HG03103 (cell line): ENCODE results near the gene UGT1A10.
"Not testable (repeated sequence)": the region's sequence is repeated elsewhere in the genome, so short reads cannot be mapped to it uniquely, and the experiment has no call there.

Source experiments
- ATAC-seq: cut with Tn5 transposase; IDR thresholded peaks from one replicate; pipeline ENCODE4 v1.9.1; 2021; ENCODE audit warnings: low read depth; ENCODE audit not compliant: unreplicated experiment

UGT1A10 gene

DNA sequence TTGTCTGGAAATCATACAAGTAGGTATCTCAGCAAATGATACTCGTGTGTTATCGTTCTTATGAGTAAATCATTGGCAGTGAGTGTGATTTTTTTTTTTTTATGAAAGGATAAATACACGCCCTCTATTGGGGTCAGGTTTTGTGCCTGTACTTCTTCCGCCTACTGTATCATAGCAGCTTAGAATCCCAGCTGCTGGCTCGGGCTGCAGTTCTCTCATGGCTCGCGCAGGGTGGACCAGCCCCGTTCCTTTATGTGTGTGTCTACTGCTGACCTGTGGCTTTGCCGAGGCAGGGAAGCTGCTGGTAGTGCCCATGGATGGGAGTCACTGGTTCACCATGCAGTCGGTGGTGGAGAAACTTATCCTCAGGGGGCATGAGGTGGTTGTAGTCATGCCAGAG is at the start of gene UGT1A10:
UGT1A10 (plus strand) TSS at position 143 of the 400 bp plus-strand sequence; CDS start at position 218, 75 bp downstream.
- not testable (repeated sequence) for ATAC-seq

DNA sequence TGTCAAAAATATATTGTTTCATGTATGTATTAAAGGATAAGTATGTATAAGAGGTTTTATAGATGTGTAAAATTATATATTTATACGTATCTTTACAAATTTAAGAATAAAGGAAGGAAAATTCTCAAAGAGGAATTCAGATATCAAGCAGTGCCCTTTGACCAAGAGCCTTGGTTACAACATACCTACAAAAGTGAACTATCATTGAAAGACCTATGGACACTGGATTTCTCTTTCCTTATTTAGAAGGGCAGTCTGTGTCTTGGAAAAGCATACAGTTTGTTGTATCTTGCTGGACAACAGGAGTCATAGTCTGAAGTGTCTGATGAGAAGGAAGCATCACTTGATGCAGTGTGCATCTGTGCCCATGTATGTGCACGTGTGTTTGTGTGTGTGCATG is 47.8 kb upstream of the UGT1A10 start:
- ATAC-seq: no peak

GRCh38 chr2:233592706-233593105 is 43.5 kb upstream of the UGT1A10 start:
- ATAC-seq: not testable (repeated sequence)

GRCh38 chr2:233593201-233593600 is 43.0 kb upstream of the UGT1A10 start:
- no peak for ATAC-seq

- no peak for ATAC-seq
Observed at GRCh38 chr2:233597522-233597921, 38.7 kb upstream of the UGT1A10 start.

DNA sequence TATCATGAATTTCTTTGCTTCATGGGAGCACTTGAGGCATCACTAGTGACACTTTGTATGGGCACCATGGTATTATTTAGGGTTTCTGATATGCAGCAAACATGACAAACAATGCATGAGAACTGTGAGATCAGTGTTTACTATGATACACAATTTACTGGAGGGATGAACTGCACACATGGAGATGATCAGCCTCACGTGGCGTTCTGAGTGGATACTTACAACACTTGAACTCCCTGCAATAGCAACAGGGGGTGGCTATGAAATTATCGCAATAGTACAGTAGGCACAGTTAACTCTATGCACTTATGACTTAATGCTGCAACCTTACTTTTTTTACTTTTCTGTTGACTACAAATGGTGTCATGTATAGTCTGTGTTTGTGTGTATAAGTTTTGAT is 37.3 kb upstream of the UGT1A10 start:
- no peak for ATAC-seq

- no peak for ATAC-seq
Observed at GRCh38 chr2:233600386-233600785, 35.9 kb upstream of the UGT1A10 start.

DNA sequence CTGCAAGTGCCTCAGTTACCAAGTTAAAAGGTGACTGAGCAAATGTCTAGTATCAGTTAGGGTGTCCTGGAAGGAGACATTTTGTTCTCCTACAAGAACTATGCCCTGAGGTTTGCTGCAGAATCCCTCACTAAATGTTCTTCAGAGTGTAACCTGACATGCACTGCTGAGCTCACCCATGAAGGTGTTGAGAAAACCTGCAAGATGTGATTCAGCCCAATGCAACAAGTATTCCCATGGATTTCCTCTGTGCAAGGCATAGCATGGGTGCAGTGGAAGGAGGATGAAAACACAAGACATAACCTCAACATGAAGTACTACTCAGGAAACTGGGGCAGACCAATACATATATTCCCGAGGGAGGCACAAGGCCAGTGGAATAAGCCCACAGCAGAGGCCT is 34.2 kb upstream of the UGT1A10 start:
- ATAC-seq: no peak

DNA sequence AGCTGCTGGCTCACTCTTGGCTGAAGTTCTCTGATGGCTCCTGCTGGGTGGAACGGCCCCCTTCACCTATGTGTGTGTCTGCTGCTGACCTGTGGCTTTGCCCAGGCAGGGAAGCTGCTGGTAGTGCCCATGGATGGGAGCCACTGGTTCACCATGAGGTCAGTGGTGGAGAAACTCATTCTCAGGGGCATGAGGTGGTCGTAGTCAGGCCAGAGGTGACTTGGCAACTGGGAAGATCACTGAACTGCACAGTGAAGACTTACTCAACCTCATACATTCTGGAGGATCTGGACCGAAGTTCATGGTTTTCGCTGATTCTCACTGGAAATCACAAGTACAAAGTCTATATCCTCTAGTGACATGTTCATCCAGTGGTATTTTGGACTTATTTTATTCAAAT is 32.7 kb upstream of the UGT1A10 start:
- ATAC-seq: no peak

DNA sequence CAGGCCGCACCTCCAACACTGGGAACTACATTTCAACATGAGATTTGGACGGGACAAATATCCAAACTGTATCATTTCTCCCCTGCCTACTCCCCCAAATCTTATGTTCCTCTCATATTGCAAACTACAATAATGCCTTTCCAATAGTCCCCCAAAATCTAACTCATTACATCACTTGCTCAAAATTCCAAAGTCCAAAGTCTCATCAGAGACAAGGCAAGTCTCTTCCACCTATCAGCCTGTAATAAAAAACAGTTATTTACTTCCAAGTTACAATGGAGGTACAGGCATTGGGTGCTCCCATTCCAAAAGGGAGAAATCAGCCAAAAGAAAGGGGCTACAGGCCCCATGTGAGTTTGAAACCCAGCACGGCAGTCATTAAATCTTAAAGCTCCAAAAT is 31.4 kb upstream of the UGT1A10 start:
- ATAC-seq: no peak

GRCh38 chr2:233605680-233606079 is 30.6 kb upstream of the UGT1A10 start:
- no peak for ATAC-seq

- ATAC-seq: no peak
Observed at GRCh38 chr2:233611284-233611683, 25.0 kb upstream of the UGT1A10 start.

DNA sequence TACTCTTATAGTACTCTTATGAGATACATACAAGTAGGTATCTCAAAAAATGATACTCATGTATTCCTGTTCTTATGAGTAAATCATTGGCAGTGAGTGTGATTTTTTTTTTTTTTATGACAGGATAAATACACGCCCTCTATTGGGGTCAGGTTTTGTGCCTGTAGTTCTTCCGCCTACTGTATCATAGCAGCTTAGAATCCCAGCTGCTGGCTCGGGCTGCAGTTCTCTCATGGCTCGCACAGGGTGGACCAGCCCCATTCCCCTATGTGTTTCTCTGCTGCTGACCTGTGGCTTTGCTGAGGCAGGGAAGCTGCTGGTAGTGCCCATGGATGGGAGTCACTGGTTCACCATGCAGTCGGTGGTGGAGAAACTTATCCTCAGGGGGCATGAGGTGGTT is 18.8 kb upstream of the UGT1A10 start, which contains the start of gene UGT1A8:
UGT1A8 (plus strand) TSS at position 158 of the 400 bp plus-strand sequence; CDS start at position 233, 75 bp downstream.
- not testable (repeated sequence) for ATAC-seq

DNA sequence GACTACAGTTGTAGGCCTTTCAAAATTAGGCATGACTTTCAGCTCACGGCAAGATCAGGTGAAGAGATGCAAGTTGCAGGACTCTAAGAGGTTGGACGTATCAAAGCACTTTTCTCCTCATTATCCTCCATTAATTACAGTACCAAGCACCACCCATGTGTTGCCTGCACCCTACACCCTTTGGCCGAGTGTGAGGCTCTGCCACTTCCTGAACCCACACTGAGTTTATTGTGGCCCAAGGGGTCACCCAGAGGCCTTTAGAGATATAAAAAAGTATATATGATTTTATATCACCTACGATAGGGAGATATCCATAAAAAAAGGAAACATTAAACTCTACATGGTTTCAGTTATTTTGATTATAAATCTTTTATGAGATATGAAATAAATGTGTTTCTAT is 16.0 kb upstream of the UGT1A10 start:
- no peak for ATAC-seq

DNA sequence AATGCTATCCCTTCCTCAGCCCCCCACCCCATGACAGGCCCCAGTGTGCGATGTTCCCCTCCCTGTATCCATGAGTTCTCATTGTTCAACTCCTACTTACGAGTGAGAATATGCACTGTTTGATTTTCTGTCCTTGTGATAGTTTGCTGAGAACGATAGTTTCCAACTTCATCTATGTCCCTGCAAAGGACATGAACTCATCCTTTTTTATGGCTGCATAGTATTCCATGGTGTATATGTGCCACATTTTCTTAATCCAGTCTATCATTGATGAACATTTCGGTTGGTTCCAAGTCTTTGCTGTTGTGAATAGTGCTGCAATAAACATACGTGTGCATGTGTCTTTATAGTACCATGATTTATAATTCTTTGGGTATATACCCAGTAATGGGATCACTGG is 14.4 kb upstream of the UGT1A10 start:
- ATAC-seq: not testable (repeated sequence)

- no peak for ATAC-seq
Observed at GRCh38 chr2:233627331-233628025, 8.8 kb upstream of the UGT1A10 start.

- ATAC-seq: no peak
Observed at GRCh38 chr2:233638836-233639235, 2.6 kb downstream of the UGT1A10 start.

DNA sequence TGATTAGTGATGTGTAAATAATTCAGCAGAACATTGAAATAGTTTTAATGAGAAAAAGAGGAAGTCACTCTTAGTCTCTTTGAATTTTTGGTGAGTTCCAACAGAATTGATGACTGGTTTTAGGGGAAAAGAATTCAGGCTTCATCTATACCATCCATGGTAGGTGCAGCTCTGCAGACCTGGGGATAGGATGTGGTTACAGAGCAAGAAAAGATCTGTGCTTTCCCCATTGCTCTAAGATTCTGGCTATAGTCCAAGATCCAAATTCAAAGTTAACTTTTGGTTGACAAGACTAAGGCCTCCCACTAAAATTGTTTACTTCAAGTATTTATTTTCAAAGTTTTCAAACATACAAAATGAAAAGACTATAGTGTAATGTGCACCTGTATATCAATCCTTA is 3.6 kb downstream of the UGT1A10 start:
- no peak for ATAC-seq

- no peak for ATAC-seq
Observed at GRCh38 chr2:233643128-233643527, 6.9 kb downstream of the UGT1A10 start.

DNA sequence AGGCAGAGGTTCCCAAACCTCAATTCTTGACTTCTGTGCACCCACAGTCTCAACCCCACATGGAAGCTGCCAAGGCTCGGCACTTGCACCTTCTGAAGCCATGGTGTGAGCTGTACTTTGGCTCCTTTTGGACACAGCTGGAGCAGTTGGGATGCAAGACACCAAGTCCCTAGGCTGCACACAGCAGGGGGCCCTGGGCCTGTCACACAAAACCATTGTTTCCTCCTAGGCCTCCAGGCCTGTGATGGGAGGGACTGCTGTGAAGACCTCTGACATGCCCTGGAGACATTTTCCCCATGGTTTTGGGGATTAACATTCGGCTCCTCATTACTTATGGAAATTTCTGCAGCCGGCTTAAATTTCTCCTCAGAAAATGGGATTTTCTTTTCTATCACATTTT is 9.8 kb downstream of the UGT1A10 start:
- not testable (repeated sequence) for ATAC-seq

DNA sequence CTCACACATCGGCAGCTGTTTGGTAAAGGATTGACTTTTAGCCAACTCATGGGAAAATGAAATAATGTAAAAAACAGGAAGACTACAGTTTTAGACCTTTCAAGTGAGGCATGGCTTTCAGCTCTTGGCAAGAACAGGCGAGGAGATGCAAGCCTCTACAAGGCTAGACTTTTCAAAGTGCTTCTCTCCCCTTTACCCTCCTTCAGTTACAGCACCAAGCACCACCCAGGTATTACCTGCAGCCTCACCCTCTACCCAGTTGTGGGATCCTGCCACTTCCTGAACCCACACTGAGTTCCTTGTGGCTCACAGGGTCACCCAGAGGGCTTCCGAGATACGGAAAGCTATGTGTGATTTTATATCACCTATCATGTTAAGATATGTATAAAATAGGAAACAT is 14.7 kb downstream of the UGT1A10 start:
- ATAC-seq: no peak

GRCh38 chr2:233651430-233651829 is 15.2 kb downstream of the UGT1A10 start:
- ATAC-seq: no peak

GRCh38 chr2:233654501-233654900 is 18.3 kb downstream of the UGT1A10 start:
- ATAC-seq: no peak
